SK-N-SH (cell line): ENCODE results near the gene BBIP1. TPM values are rescaled to one million over a fixed set of nuclear protein-coding genes. Genes with fewer than 3 reads are reported as not detected.

ENCODE experiments used
- CTCF ChIA-PET: fragments of 300-600, 350-600 bp; formaldehyde crosslinking; extraction: SDS; loops from one replicate; lab custom pipeline; 2021; lab: Yijun Ruan, JAX
- POLR2A ChIA-PET: fragments of 350-600 bp; sonication (Branson Sonifier 250); formaldehyde crosslinking; extraction: SDS; loops from one replicate; lab custom pipeline; 2020; ENCODE audit warnings: antibody characterized with exemption, inconsistent platforms; lab: Yijun Ruan, JAX
- DNase-seq: peaks from one replicate; pipeline ENCODE4 v3.0.0; 2012
- H2AFZ ChIP-seq: fragments of 200-600 bp; sonication (generic); 2 replicates; pipeline ENCODE4 v1.8.1; 2016; ENCODE audit warnings: antibody characterized with exemption, mild to moderate bottlenecking, low read depth
- H3F3A ChIP-seq: fragments of 200-600 bp; sonication (generic); replicated peaks from 2 replicates; pipeline ENCODE3; 2016; ENCODE audit warnings: antibody characterized with exemption, mild to moderate bottlenecking; ENCODE audit not compliant: insufficient read depth
- H3K27ac ChIP-seq, 2 experiments: fragments of 200-500 bp in 1 of 2; fragments of 200-600 bp in 1 of 2; sonication (Bioruptor generic) in 1 of 2; sonication (generic), shearing (Covaris generic) in 1 of 2; 2 replicates each; pipeline versions ENCODE4 v1.5.1 to v1.6.1; 2014 to 2016; ENCODE audit warnings: low read depth in 2 of 2, inconsistent platforms in 1 of 2, low read length in 1 of 2, mild to moderate bottlenecking in 1 of 2, mixed read lengths in 1 of 2
- H3K27me3 ChIP-seq: fragments of 200-600 bp; sonication (generic), shearing (Covaris generic); 2 replicates; pipeline ENCODE4 v1.6.1; 2016; ENCODE audit warnings: mixed run types; ENCODE audit not compliant: insufficient read depth
- H3K36me3 ChIP-seq, 2 experiments: fragments of 200-500 bp in 1 of 2; fragments of 200-600 bp in 1 of 2; sonication (Bioruptor generic) in 1 of 2; sonication (generic) in 1 of 2; replicated peaks in 1 of 2; 2 replicates each; pipeline versions ENCODE3 to v1.5.1; 2014 to 2016; ENCODE audit warnings: low read length in 1 of 2, mild to moderate bottlenecking in 1 of 2; ENCODE audit not compliant: insufficient read depth in 2 of 2, control insufficient read depth in 1 of 2
- H3K4me1 ChIP-seq, 2 experiments: fragments of 200-500 bp in 1 of 2; fragments of 200-600 bp in 1 of 2; sonication (Bioruptor generic) in 1 of 2; sonication (generic), shearing (Covaris generic) in 1 of 2; 2 replicates each; pipeline versions ENCODE4 v1.5.1 to v1.6.1; 2014 to 2016; ENCODE audit warnings: low read depth in 1 of 2, low read length in 1 of 2, mixed run types in 1 of 2; ENCODE audit not compliant: insufficient read depth in 2 of 2, control insufficient read depth in 1 of 2
- H3K4me2 ChIP-seq: fragments of 200-600 bp; sonication (generic), shearing (Covaris generic); 2 replicates; pipeline ENCODE4 v1.6.1; 2017; ENCODE audit warnings: mixed run types
- H3K4me3 ChIP-seq, 2 experiments: fragments of 200-500 bp in 1 of 2; fragments of 200-600 bp in 1 of 2; sonication (Bioruptor generic) in 1 of 2; sonication (generic), shearing (Covaris generic) in 1 of 2; 2 replicates each; pipeline versions ENCODE4 v1.5.1 to v1.8.1; 2014 to 2016; ENCODE audit warnings: low read depth in 2 of 2, inconsistent platforms in 1 of 2, low read length in 1 of 2, mild to moderate bottlenecking in 1 of 2, mixed read lengths in 1 of 2, moderate library complexity in 1 of 2
- H3K79me2 ChIP-seq: fragments of 200-600 bp; sonication (generic); 2 replicates; pipeline ENCODE4 v1.8.1; 2017; ENCODE audit warnings: mild to moderate bottlenecking; ENCODE audit not compliant: insufficient read depth
- H3K9ac ChIP-seq: fragments of 200-600 bp; sonication (generic); 2 replicates; pipeline ENCODE4 v1.6.1; 2017; ENCODE audit warnings: mixed run types
- H3K9me2 ChIP-seq: fragments of 200-600 bp; sonication (generic); 2 replicates; pipeline ENCODE4 v1.6.1; 2017; ENCODE audit warnings: mixed run types
- H3K9me3 ChIP-seq: fragments of 200-600 bp; sonication (generic); 2 replicates; pipeline ENCODE4 v1.6.1; 2017; ENCODE audit warnings: mixed run types, mild to moderate bottlenecking, moderate library complexity
- H4K20me1 ChIP-seq: fragments of 200-600 bp; sonication (generic); 2 replicates; pipeline ENCODE4 v1.6.1; 2017; ENCODE audit warnings: mild to moderate bottlenecking, mixed run types; ENCODE audit not compliant: insufficient read depth
- CTCF ChIP-seq: fragments of 200-600 bp; sonication (generic); IDR thresholded peaks from 2 replicates; pipeline ENCODE4 v1.6.1; 2017; ENCODE audit warnings: antibody characterized with exemption, mild to moderate bottlenecking, moderate library complexity
- ELF1 ChIP-seq: IDR thresholded peaks from 2 replicates; pipeline ENCODE4 v1.4.0; 2012
- FOSL2 ChIP-seq: IDR thresholded peaks from 2 replicates; pipeline ENCODE4 v1.4.0; 2012; ENCODE audit warnings: low read depth, mild to moderate bottlenecking, moderate library complexity, borderline replicate concordance
- FOXJ3 ChIP-seq: sonication (generic); formaldehyde crosslinking; IDR thresholded peaks from 2 replicates; pipeline ENCODE4 v1.5.1; 2020; ENCODE audit warnings: mild to moderate bottlenecking, missing genetic modification reagents
- FOXM1 ChIP-seq: IDR thresholded peaks from 2 replicates; pipeline ENCODE4 v1.4.0; 2012; ENCODE audit warnings: low read depth, mild to moderate bottlenecking
- IRF3 ChIP-seq: fragments of 150-350 bp; IDR thresholded peaks from 2 replicates; pipeline ENCODE4 v1.6.1; 2016; ENCODE audit warnings: mild to moderate bottlenecking, low read depth, low read length
- MAX ChIP-seq: IDR thresholded peaks from 2 replicates; pipeline ENCODE4 v1.4.0; 2012; ENCODE audit warnings: low read depth
- MEF2A ChIP-seq: IDR thresholded peaks from 2 replicates; pipeline ENCODE4 v1.4.0; 2012; ENCODE audit warnings: low read depth, borderline replicate concordance
- PBX3 ChIP-seq: IDR thresholded peaks from 2 replicates; pipeline ENCODE4; 2012
- RAD21 ChIP-seq: IDR thresholded peaks from 2 replicates; pipeline ENCODE4 v1.6.1; 2012; ENCODE audit warnings: mild to moderate bottlenecking, low read length
- REST ChIP-seq: IDR thresholded peaks from 2 replicates; pipeline ENCODE4 v1.6.1; 2012; ENCODE audit warnings: mild to moderate bottlenecking, low read depth, low read length, moderate library complexity
- RFX5 ChIP-seq: IDR thresholded peaks from 2 replicates; pipeline ENCODE4 v1.6.1; 2012; ENCODE audit warnings: mild to moderate bottlenecking, improper control_type of control experiment, low read length
- USF2 ChIP-seq: fragments of 150-350 bp; IDR thresholded peaks from 2 replicates; pipeline ENCODE4 v1.6.1; 2017; ENCODE audit warnings: antibody characterized with exemption, low read length, low read depth, borderline replicate concordance
- YY1 ChIP-seq: IDR thresholded peaks from 2 replicates; pipeline ENCODE4 v1.4.0; 2012; ENCODE audit warnings: low read depth, mild to moderate bottlenecking
- WGBS: methylation state at CpG from one replicate; pipeline ENCODE4 v1.1.6; 2017; ENCODE audit warnings: low lambda C conversion rate; 5-methylcytosine and 5-hydroxymethylcytosine counted together
- polyA plus RNA-seq, 3 experiments: library from polyadenylated mRNA; depleted of rRNA; stranded (reverse); fragments of >200 nt; gene quantifications; 2 replicates each; pipeline ENCODE4 v1.2.3, GENCODE V29; 2012

BBIP1 gene
- polyA plus RNA-seq, 1 of the 3 experiments (the other 2 are of a cell fraction), result 16.2 TPM

GRCh38 chr10:110893559-110894179 is 25.3 kb downstream of the BBIP1 start (continued):
- TF ChIP-seq USF2, result no peak
- no peak for TF ChIP-seq YY1
- TF ChIP-seq CTCF, result peak; percentile 71
- peak; percentile 73 for TF ChIP-seq RAD21
- no peak for TF ChIP-seq MEF2A

- no peaks in the 10 kb centered on the region for H3K9me3 ChIP-seq
- H3K79me2 ChIP-seq, result no peaks in the 10 kb centered on the region
- no peak overlapping the region for H3K4me2 ChIP-seq
- no peak for DNase-seq
- H3F3A ChIP-seq, result peaks cover 14% of the 10 kb centered on the region
- H3K27me3 ChIP-seq, result no peaks in the 10 kb centered on the region
- WGBS, result 98% methylated on average over 3 of the region's 3 CpGs
- TF ChIP-seq MEF2A (no peak), PBX3 (no peak), FOXJ3 (CRISPR knock-in tag) (no peak), RFX5 (no peak), MAX (no peak), REST (no peak), IRF3 (no peak), FOXM1 (no peak), FOSL2 (no peak), ELF1 (no peak)
- ChIA-PET POLR2A (no interaction called here), CTCF (interaction anchor here (0.6 to 3.1 kb wide), 22 partner anchors 8 to 346 kb away, joined by 3 to 36 read pairs (median 7); partner anchors contain the start of gene BBIP1)
- H3K4me1 ChIP-seq, result no peaks in the 10 kb centered on the region; a peak in 1 of 4 replicates
- H3K9me2 ChIP-seq, result no peaks in the 10 kb centered on the region
- H2AFZ ChIP-seq, result no peak overlapping the region
- peak overlapping the region in 1 of 2 experiments; percentile 12; a peak in 1 of 4 replicates for H3K27ac ChIP-seq
- peaks cover 57 to 71% of the 10 kb centered on the region in 2 experiments for H3K36me3 ChIP-seq
- H3K4me3 ChIP-seq, result no peak overlapping the region
- no peak overlapping the region for H3K9ac ChIP-seq
- H4K20me1 ChIP-seq, result no peaks in the 10 kb centered on the region
These were observed 26.2 kb downstream of the BBIP1 start for GRCh38 chr10:110892602-110893288.
